ENCODE results near the gene KLK2.

Gene KLK2

GRCh38 chr19:50850738-50851137 is 22.5 kb upstream of the KLK2 start:
- no peak for DNase-seq (ENCODE audit: low read depth in 3 of 3)

GRCh38 chr19:50851620-50852019 is 21.6 kb upstream of the KLK2 start:
- no peak for DNase-seq (ENCODE audit: low read depth in 3 of 3)

- DNase-seq (ENCODE audit: low read depth in 3 of 3), result no peak
These were observed 18.4 kb upstream of the KLK2 start, which contains the start of gene KLK3 for GRCh38 chr19:50854636-50855410. Gene KLK3 (plus strand): TSS chr19:50854915. CDS start chr19:50854956, 41 bp downstream.

- no peak for DNase-seq (ENCODE audit: low read depth in 3 of 3)
These were observed 15.9 kb upstream of the KLK2 start for GRCh38 chr19:50857366-50857765.

GRCh38 chr19:50858886-50859285 is 14.4 kb upstream of the KLK2 start:
- no peak for DNase-seq (ENCODE audit: low read depth in 3 of 3)

- no peak for DNase-seq (ENCODE audit: low read depth in 3 of 3)
These were observed 13.4 kb upstream of the KLK2 start for GRCh38 chr19:50859849-50860248.

GRCh38 chr19:50861010-50861409 is 12.2 kb upstream of the KLK2 start:
- DNase-seq (ENCODE audit: low read depth in 3 of 3), result no peak

- DNase-seq (ENCODE audit: low read depth in 3 of 3), result no peak
These were observed 11.5 kb upstream of the KLK2 start for GRCh38 chr19:50861496-50862286.

- DNase-seq (ENCODE audit: low read depth in 3 of 3), result no peak
These were observed 3.8 kb upstream of the KLK2 start for GRCh38 chr19:50869479-50869878.

GRCh38 chr19:50870417-50871089 is 2.7 kb upstream of the KLK2 start:
- DNase-seq (ENCODE audit: low read depth in 3 of 3), result no peak

- DNase-seq (ENCODE audit: low read depth in 3 of 3), result no peak
These were observed 972 bp downstream of the KLK2 start for GRCh38 chr19:50874211-50874610.

GRCh38 chr19:50875795-50876422 is 2.7 kb downstream of the KLK2 start:
- DNase-seq (ENCODE audit: low read depth in 3 of 3), result no peak

GRCh38 chr19:50876456-50876855 is 3.2 kb downstream of the KLK2 start:
- DNase-seq (ENCODE audit: low read depth in 3 of 3), result no peak

- DNase-seq (ENCODE audit: low read depth in 3 of 3), result no peak
These were observed 4.1 kb downstream of the KLK2 start for GRCh38 chr19:50877338-50877737.

GRCh38 chr19:50878851-50879250 is 5.6 kb downstream of the KLK2 start:
- no peak for DNase-seq (ENCODE audit: low read depth in 3 of 3)

GRCh38 chr19:50880241-50880640 is 7.0 kb downstream of the KLK2 start:
- no peak for DNase-seq (ENCODE audit: low read depth in 3 of 3)

GRCh38 chr19:50882188-50882587 is 8.9 kb downstream of the KLK2 start:
- no peak for DNase-seq (ENCODE audit: low read depth in 3 of 3)

GRCh38 chr19:50889638-50890037 is 16.4 kb downstream of the KLK2 start:
- DNase-seq (ENCODE audit: low read depth in 3 of 3), result no peak

- no peak for DNase-seq (ENCODE audit: low read depth in 3 of 3)
These were observed 17.4 kb downstream of the KLK2 start for GRCh38 chr19:50890422-50891252.

GRCh38 chr19:50891253-50891625 is 18.0 kb downstream of the KLK2 start:
- DNase-seq (ENCODE audit: low read depth in 3 of 3), result no peak

- no peak for DNase-seq (ENCODE audit: low read depth in 3 of 3)
These were observed 20.0 kb downstream of the KLK2 start for GRCh38 chr19:50893047-50893736.

Data from stimulated activated CD4-positive, alpha-beta T cell treated with anti-CD3 and anti-CD28 coated beads, TNF-alpha, amount 100 ng/mL, for 4 hours (primary cell).